ENCODE results near the gene LIX1L.
A peak's percentile ranks its signal among the peaks of the same experiment; 100 is the strongest.
"Not testable (repeated sequence)": the region's sequence is repeated elsewhere in the genome, so short reads cannot be mapped to it uniquely, and the experiment has no call there.

LIX1L gene

GRCh38 chr1:145936247-145936646 is 21.6 kb downstream of the LIX1L start:
- no peak for DNase-seq (ENCODE audit: low read depth, low spot score)

GRCh38 chr1:145935708-145936107 is 22.1 kb downstream of the LIX1L start:
- DNase-seq (ENCODE audit: low read depth, low spot score), result no peak

DNA sequence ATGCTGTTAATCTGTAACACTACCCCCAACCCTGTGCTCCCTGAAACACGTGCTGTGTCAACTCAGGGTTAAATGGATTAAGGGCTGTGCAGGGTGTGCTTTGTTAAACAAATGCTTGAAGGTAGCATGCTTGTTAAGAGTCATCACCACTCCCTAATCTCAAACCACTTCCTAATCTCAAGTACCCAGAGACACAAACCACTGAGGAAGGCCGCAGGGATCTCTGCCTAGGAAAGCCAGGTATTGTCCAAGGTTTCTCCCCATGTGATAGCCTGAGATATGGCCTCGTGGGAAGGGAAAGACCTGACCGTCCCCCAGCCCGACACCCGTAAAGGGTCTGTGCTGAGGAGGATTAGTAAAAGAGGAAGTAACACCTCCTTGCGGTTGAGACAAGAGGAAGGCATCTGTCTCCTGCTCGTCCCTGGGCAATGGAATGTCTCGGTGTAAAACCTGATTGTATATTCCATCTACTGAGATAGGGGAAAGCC is 25.3 kb downstream of the LIX1L start:
- DNase-seq (ENCODE audit: low read depth, low spot score), result not testable (repeated sequence)

DNA sequence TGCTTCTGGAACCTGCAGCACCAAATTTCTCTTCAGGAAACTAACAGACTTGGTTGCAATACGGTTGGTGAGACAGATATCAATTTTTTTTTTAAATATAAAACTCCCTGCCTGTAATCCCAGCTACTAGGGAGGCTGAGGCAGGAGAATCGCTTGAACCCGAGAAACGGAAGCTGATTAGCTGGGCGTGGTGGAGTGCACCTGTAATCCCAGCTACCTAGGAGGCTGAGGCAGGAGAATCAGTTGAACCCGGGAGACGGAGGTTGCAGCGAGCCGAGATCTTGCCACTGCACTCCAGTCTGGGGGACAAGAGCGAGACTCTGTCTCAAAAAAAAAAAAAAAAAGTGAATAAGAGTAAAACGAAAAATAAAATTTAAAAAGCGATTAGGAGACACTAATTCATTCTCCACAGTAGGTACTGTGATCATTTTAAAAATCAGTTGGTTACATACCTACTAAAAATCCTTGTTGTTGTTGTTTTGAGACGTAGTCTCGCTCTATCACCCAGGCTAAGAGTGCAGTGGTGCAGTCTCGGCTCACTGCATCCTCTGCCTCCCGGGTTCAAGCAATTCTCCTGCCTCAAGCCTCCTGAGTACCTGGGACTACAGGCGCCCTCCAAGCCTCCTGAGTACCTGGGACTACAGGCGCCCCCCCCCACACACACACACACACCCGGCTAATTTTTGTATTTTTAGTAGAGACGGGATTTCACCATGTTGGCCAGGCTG is 29.7 kb downstream of the LIX1L start:
- DNase-seq (ENCODE audit: low read depth, low spot score), result no peak

GRCh38 chr1:145927063-145927886 is 30.5 kb downstream of the LIX1L start, which contains the start of gene RBM8A:
Gene RBM8A (minus strand): TSS chr1:145927484. CDS start chr1:145927426, 58 bp downstream.
- DNase-seq (ENCODE audit: low read depth, low spot score), result peak; percentile 93

DNA sequence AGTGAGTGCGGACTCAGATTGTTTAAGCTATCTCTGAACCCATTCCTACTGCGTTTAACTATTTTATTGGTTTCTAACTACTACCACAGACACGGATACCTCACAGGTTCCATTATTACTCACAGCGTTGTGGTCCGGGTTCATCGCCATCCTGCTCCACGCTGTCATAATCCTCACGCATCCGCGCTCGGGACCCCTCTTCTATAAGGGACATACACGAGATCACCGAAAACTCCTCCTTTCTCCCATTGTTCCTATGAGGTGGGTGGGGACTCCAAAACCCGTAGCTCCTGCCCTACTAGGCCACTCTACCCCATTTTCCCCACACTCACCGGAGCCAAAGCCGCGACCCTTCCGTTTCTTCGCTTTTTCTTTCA is 31.1 kb downstream of the LIX1L start:
- DNase-seq (ENCODE audit: low read depth, low spot score), result no peak

DNA sequence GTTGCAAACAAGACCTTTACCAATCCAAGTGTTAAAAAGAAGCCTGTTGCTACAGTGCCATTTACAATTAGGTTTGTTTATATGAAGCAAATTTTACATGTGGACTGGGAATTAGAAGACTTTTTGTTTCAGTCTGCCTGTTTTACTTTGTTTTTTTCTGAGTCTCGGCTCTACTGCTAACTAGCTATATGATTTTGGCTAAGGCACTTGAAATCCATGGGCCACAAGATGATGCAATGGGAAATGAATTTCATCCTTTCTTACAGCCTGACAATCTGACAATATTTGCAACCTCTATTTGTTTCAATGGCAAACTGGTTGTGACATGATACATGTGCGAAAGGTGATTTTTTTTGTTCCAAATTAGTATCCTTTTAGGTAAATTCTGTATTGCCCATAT is 35.6 kb downstream of the LIX1L start:
- no peak for DNase-seq (ENCODE audit: low read depth, low spot score)

DNA sequence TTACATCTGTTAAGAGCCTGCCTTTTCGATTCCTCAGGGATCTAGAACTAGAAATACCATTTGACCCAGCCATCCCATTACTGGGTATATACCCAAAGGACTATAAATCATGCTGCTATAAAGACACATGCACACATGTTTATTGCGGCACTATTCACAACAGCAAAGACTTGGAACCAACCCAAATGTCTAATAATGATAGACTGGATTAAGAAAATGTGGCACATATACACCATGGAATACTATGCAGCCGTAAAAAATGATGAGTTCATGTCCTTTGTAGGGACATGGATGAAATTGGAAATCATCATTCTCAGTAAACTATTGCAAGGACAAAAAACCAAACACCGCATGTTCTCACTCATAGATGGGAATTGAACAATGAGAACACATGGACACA is 37.5 kb downstream of the LIX1L start:
- DNase-seq (ENCODE audit: low read depth, low spot score), result not testable (repeated sequence)

DNA sequence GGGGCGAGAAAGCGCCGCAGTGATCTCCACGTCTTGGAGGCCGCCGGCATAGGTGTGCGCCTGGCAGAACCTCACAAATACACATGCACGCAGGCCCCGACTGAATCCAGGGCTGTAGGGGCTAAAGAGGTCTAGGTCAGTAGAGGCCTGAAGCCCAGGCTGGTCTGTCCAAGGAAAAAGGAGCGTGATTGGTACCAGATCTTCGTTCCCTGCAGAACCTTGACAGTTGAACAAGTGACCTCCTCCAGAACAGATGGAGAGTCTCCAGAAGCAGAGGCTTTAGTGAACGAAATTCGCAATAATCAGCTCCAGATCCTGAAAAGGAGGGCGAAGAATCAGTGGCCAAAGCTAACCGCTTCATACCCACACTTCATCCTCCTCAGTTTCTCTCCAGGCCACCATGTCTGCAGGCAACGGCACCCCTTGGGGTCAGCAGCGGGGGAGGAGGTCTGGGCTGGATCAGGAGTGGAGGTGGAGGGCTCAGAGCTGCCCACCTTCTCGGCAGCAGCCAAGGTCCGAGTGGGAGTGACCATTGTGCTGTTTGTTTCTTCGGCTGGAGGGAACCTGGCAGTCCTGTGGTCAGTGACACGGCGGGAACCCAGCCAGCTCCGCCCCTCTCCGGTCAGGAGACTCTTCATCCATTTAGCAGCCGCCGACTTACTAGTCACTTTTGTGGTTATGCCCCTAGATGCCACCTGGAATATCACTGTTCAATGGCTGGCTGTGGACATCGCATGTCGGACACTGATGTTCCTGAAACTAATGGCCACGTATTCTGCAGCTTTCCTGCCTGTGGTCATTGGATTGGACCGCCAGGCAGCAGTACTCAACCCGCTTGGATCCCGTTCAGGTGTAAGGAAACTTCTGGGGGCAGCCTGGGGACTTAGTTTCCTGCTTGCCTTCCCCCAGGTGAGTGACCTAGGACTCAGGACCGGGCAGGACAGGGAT is 38.6 kb downstream of the LIX1L start:
- DNase-seq (ENCODE audit: low read depth, low spot score), result no peak

DNA sequence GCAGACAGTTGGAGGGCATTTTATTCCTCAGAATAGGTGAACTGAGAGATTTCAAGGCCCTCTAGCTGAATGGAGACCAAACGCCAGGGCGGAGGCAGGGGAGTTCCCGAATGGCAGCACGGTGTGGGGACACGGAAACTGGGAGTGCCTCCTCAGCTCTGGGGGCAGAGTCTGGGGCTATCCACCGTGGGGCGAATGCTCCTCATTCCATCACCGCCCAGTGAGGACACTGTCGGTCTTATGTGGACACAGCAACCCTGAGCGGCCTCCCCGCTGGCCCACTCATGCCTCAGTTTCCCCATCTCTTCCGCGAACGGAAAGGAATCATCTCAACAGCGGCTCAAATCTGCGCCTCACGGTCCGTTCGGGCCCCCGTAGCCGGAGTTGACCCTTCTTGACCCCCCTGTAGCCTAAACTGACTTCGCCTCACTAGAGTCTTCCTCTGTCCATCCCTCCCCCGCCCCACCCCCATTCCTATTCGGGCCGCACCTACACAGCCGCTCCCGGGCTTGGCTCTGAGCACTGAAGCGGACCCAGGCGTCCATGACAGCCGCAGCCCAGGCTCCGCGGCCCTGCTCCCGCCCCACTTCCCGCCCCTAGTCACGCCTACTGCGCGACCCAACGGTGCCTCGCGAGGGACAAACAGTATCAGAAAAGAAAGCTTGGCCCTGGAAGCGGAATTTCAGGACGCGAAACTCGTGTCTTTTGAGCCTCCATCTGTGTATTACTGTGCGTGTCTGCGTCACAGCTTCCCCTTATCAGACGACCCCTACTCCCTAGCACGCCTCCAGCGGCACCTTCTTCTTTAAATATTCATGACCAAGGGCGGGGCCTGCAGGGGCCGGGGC is 39.4 kb downstream of the LIX1L start, which contains the start of gene PEX11B:
PEX11B (minus strand) TSS at position 574 of the 848 bp plus-strand sequence; CDS start at position 545, 29 bp downstream.
- peak; percentile 87 for DNase-seq (ENCODE audit: low read depth, low spot score)

DNA sequence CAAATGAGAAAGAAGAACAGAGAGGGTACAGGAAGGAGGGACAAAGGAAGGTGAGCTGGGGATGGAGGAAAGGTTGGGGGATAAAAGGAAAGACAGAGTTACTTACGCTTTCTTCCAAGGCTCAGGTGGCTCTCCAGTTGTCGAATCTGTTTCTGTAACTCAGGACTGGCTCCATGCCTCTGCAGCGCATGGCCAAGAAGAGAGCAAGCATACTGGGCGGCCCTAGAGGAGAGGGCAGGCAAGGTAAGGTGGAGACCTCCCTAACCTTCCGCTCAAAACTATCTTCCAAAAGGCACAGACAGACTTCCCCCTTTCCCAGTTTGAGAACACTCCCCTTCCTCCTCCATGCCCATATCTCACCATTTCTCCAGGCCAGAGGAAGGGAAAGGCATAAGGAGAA is 40.2 kb downstream of the LIX1L start:
- no peak for DNase-seq (ENCODE audit: low read depth, low spot score)

GRCh38 chr1:145916745-145917144 is 41.1 kb downstream of the LIX1L start:
- no peak for DNase-seq (ENCODE audit: low read depth, low spot score)

DNA sequence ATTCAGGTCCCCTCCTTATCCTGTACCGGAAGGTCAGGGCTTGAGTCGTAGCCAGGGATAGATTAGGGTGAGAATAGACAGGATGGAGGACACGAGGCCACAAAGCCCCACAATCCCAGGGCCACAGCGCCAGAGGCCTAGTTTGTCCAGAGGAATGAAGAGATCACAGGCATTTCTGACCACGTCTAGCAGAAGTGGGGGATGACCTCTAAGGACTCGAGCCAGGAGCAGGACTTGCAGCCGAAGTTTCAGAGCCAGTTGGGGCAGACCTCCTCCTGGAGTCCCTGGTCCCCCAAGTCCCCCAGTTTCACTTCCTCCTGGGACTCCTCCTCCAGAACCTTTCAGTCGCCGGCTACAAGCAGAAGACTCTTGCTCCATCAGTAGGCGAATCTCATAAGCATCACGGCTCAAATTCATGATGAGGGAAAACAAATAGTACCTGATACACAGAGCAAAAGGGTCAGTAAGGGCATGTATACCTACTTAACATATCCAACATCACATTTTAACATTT is 45.6 kb downstream of the LIX1L start:
- DNase-seq (ENCODE audit: low read depth, low spot score), result no peak

- DNase-seq (ENCODE audit: low read depth, low spot score), result no peak
Measured at GRCh38 chr1:145908653-145909052, 49.2 kb downstream of the LIX1L start.

- no peak for DNase-seq (ENCODE audit: low read depth, low spot score)
Measured at GRCh38 chr1:145906954-145907753, 50.7 kb downstream of the LIX1L start.

- no peak for DNase-seq (ENCODE audit: low read depth, low spot score)
Measured at GRCh38 chr1:145901312-145902021, 56.4 kb downstream of the LIX1L start.

DNA sequence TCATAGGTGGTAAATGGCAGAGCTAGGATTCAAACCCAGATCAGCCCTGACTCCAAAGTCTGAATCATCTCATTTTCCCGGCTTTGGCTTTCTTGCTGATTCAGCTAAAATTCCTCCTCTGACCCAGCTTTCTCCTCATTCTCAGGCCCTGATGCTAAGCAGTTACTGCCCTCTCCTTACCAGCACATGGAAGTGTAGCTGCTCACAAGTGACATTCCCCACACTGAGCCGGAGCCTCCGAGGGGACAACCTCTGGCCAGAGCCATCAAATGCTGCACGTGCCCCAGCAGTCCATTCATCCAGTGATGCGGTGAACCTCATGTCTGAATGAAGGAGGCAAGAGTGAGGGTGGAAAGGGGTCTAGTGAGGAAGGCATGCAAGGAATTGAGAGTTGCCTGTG is 59.1 kb downstream of the LIX1L start:
- DNase-seq (ENCODE audit: low read depth, low spot score), result no peak

DNA sequence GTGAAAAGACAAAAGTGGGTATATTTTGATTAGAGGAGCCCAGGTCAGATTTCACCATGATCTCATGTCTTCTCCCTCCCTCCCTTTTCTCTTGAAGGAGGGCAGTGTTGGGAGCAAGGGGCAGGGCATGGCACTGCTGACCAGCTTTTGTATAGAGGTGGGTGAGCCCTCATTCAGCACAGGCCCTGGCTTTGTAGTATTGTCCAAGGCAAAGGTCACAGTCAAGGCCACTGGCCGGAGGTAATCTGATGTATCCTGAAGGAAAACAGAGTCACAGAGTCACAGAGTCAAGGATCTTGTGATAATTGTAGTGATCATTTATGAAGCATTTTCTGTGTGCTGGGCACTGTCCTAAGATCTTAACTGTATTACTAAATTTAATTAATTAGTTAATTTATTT is 59.8 kb downstream of the LIX1L start:
- no peak for DNase-seq (ENCODE audit: low read depth, low spot score)

GRCh38 chr1:145895471-145895870 is 62.3 kb downstream of the LIX1L start:
- DNase-seq (ENCODE audit: low read depth, low spot score), result no peak
